SKM-1 treated with dmso at 0.1 percent for 144 hours (cell line): ENCODE data around the gene ME3.

ENCODE experiments used
- DNase-seq: peaks from one replicate; lab custom pipeline; 2025; ENCODE audit not compliant: unreplicated experiment; lab: John Stamatoyannopoulos, UW

ME3 gene

GRCh38 chr11:86397351-86397750 lies 275.1 kb downstream of the ME3 start:
- no peak for DNase-seq

GRCh38 chr11:86396396-86396795 lies 276.0 kb downstream of the ME3 start:
- DNase-seq = no peak

- peak; percentile 9 for DNase-seq
These were observed 277.3 kb downstream of the ME3 start for GRCh38 chr11:86395061-86395551.
